NOMO-1 treated with DMSO at 0.1 percent for 48 hours (cell line): ENCODE results near the gene ZNF267.
"Not testable (repeated sequence)": the region's sequence is repeated elsewhere in the genome, so short reads cannot be mapped to it uniquely, and the experiment has no call there.

ENCODE experiments used
- DNase-seq: peaks from one replicate; lab custom pipeline; 2025; ENCODE audit not compliant: unreplicated experiment; lab: John Stamatoyannopoulos, UW

Gene ZNF267

GRCh38 chr16:31877876-31878642, 4.5 kb downstream of the ZNF267 start:
- DNase-seq, result no peak

DNA sequence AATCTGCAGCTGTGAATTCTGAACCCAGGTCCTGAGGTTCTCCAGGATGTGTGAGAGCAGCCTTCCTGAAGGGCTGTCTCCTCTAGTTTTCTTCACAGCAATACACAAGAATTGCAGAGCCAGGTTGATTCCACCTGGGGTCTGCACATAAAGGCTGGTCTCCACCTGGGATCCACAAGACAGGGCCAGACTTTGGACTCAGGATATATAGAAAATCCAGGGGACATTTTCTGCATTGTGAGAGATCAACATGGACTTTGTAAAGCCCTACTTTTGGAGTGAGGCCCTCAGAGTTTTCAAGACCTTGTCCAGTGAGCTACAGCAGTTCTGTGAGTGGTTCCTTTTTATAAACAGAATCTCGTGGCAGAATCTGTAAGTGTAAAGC, 6.3 kb downstream of the ZNF267 start:
- DNase-seq, result no peak

DNA sequence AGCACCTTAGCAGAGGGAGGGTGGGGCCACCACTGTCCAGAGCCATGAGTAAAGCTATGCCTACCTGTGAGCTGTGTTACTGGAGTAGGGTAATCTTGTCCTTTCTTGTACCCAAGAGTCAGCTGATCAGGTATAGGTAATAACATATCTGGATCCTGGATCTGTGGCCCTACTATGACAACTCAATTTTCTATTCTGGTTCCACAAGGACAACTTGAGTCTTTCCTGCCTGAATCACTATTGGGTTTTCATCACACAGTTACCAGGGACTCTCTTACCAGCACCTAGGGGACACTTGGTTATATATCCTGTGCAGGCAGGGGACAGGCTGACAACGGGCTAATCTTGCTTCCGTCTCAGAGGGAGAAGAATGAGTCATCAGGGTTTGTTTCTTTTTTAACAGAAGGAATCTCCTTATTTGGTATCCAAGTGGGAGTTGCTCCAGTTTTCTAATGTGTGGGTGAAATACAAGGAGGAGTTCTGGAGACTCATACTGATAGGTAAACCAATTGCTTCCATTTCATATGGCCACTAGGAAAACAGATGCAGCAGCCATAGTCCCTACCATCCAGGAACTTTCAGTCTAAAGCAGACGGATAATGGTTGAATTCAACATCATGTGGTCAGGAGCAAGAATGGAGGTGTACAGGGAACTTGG, 6.8 kb downstream of the ZNF267 start:
- DNase-seq, result no peak

- DNase-seq, result no peak
Measured at GRCh38 chr16:31886227-31886626, 12.6 kb downstream of the ZNF267 start.

DNA sequence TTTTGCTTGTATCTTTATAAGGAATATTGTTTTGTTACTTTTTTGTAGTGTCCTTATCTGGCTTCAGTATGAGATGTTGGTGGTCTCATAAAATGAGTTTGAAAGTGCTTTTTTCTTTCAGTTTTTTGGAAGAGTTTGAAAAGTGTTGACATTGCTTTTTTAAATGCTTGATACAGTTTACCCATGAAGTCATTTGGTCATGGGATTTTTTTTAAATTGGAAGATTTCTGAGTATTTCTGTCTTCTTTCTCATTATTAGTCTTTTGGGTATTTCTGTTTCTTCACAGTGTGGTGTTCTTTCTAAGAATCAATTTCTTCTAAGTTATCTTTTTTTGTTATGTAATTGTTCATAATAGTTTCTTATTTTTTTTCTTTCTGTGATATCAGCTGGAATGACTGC, 15.1 kb downstream of the ZNF267 start:
- DNase-seq, result no peak

GRCh38 chr16:31892111-31892510, 18.5 kb downstream of the ZNF267 start:
- DNase-seq, result not testable (repeated sequence)

DNA sequence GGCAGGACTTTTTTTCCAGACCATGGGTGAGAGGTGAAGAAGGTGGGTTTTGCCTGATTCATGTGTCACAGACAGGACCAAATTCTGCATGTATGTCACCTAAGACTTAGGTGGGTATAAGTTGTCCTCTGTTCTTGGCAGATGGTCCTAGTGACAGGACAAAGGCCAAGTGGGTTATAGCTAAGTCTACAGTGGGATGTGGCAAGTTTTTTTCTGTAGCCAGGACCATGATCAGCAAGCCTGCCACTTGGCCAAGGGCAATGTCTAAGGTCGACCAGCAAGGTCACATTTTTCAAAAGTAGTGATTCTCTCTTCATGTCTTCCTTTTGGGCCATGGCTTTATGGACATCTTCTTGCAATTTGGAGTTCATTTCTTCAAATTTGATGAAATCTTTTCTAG, 20.2 kb downstream of the ZNF267 start:
- no peak for DNase-seq

DNA sequence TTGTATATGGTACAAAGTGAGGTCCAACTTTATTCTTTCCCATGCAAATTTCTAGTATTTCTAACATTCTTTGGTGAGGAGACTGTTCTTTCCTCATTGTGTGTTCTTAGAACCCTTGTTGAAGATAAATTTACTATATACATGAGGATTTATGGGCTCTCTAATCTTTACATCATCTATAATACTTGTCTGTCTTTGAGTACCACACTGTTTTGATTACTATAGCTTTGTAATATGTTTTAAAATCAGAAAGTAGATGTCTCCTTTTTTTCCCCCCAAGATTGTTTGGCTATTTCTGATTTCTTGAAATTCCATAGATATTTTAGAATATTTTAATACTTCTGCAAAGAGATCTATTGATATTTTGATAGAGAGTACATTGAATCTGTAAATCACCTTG, 23.7 kb downstream of the ZNF267 start:
- DNase-seq, result no peak

- no peak for DNase-seq
Measured at GRCh38 chr16:31899505-31899904, 25.9 kb downstream of the ZNF267 start.

GRCh38 chr16:31904571-31904970, 31.0 kb downstream of the ZNF267 start:
- not testable (repeated sequence) for DNase-seq

DNA sequence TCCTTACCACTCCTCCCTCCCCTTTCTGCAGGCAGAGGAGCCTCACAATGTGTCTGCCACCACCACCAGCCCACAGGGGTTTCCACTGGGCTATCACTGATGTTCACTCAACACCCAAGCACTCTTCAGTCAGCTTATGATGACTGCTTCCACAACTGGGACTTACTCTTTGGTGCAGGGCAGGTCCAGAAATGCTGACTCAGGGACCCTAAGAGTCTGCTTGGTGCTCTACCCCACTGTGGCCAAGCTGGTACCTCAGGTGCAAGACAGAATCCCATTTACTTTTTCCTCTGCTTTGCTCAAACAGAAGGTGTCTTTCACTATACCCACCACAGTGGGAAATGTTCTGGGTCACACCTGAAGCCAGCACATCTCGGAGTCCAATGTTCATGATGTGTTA, 40.1 kb downstream of the ZNF267 start:
- DNase-seq, result no peak

DNA sequence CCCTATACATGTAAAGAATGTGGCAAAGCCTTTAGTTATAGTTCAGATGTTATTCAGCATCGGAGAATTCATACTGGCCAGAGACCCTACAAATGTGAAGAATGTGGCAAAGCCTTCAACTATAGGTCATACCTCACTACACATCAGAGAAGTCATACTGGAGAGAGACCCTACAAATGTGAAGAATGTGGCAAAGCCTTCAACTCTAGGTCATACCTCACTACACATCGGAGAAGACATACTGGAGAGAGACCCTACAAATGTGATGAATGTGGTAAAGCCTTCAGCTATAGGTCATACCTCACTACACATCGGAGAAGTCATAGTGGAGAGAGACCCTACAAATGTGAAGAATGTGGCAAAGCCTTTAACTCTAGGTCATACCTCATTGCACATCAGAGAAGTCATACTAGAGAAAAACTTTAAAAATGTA, 42.5 kb downstream of the ZNF267 start:
- no peak for DNase-seq

DNA sequence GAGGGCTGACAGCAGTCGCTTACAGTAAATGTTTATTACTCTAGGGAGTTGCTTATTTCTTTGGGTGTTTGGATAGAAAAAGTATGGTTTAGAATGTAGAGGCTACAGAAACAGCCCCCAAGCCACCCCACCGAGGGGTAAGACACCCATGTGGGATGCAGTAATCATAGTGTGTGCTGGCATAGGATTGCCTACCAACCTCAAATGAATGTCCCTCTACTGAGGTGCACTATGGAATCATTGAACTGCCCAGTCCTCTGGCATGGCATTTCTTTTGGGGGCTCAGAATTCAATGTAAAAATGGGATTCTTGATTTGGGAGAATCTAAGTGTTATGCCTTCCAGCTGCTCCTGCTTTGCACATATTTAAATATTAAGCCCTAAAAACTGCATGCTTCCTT, 46.8 kb downstream of the ZNF267 start:
- no peak for DNase-seq

GRCh38 chr16:31951806-31952205, 78.2 kb downstream of the ZNF267 start:
- DNase-seq, result not testable (repeated sequence)

GRCh38 chr16:31952206-31952605, 78.6 kb downstream of the ZNF267 start:
- DNase-seq, result not testable (repeated sequence)

DNA sequence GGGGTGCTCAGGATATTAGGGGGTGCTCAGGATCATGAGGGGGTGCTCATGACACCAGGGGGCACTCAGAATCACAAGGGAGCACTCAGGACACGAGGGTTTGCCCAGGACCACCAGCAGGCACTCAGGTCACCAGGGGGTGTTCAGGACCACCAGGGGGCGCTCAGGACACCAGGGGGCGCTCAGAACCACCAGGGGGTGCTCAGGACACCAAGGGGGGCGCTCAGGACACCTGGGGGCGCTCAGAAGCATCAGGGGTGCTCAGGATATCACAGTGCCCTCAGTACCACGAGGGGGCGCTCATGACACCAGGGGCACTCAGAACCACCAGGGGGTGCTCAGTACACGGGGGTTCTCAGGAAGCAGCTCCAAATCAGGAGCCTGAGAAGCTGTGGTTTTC, 82.6 kb downstream of the ZNF267 start:
- DNase-seq, result not testable (repeated sequence)

GRCh38 chr16:31960186-31960910, 86.7 kb downstream of the ZNF267 start:
- DNase-seq, result not testable (repeated sequence)
